IMR-90 (cell line): Measurements from ENCODE around the gene TNPO2. TPM values are rescaled to one million over a fixed set of nuclear protein-coding genes. Genes with fewer than 3 reads are reported as not detected.

Experiments used
- ATAC-seq: fragments of 200-7000 bp; cut with Tn5 transposase; 2 replicates; pipeline ENCODE4 v1.9.1; 2020; ENCODE audit warnings: low read depth, mild to moderate bottlenecking, moderate library complexity
- BruUV-seq: library from RNA; stranded (reverse); fragments of 400-500 nt; replicated peaks from 2 replicates; lab custom pipeline; 2021; lab: Mats Ljungman, UMichigan
- CTCF ChIA-PET: fragments of 300-600 bp; formaldehyde crosslinking; extraction: SDS; loops from one replicate; lab custom pipeline; 2021; ENCODE audit warnings: antibody characterized with exemption; lab: Yijun Ruan, JAX
- POLR2A ChIA-PET: fragments of 300-600 bp; sonication (Branson Sonifier 250); formaldehyde crosslinking; loops from one replicate; lab custom pipeline; 2022; ENCODE audit warnings: antibody characterized with exemption; ENCODE audit not compliant: unreplicated experiment; lab: Charles Lee
- DNase-seq: peaks from one replicate; pipeline ENCODE4 v3.0.0; 2013
- H2AFZ ChIP-seq: replicated peaks from 2 replicates; pipeline ENCODE3; 2013; ENCODE audit warnings: low read length, mild to moderate bottlenecking; ENCODE audit not compliant: poor library complexity
- H2AK5ac ChIP-seq: 2 replicates; pipeline ENCODE4 v1.6.1; 2013; ENCODE audit warnings: low read depth, low read length, inconsistent platforms
- H2AK9ac ChIP-seq: replicated peaks from 2 replicates; pipeline ENCODE3; 2013; ENCODE audit warnings: mild to moderate bottlenecking, low read depth, low read length, moderate library complexity; ENCODE audit not compliant: poor library complexity
- H2BK120ac ChIP-seq: 2 replicates; pipeline ENCODE4 v1.6.1; 2013; ENCODE audit warnings: low read depth, low read length, inconsistent platforms
- H2BK15ac ChIP-seq: 3 replicates; pipeline ENCODE4 v1.6.1; 2013; ENCODE audit warnings: low read depth, low read length, inconsistent platforms
- H2BK20ac ChIP-seq: 2 replicates; pipeline ENCODE4 v1.6.1; 2013; ENCODE audit warnings: low read depth, mild to moderate bottlenecking, inconsistent platforms, low read length, moderate library complexity
- H2BK5ac ChIP-seq: 2 replicates; pipeline ENCODE4 v1.6.1; 2013; ENCODE audit warnings: mild to moderate bottlenecking, low read depth, low read length, inconsistent platforms; ENCODE audit not compliant: poor library complexity, severe bottlenecking
- H3K14ac ChIP-seq: replicated peaks from 2 replicates; pipeline ENCODE4 v1.6.1; 2013; ENCODE audit warnings: low read depth, low read length, inconsistent platforms
- H3K18ac ChIP-seq: 2 replicates; pipeline ENCODE4 v1.6.1; 2013; ENCODE audit warnings: low read depth, low read length, control low read depth
- H3K23ac ChIP-seq: 2 replicates; pipeline ENCODE4 v1.6.1; 2013; ENCODE audit warnings: low read depth, low read length, inconsistent platforms
- H3K27ac ChIP-seq: 2 replicates; pipeline ENCODE4 v1.5.1; 2013; ENCODE audit warnings: mild to moderate bottlenecking, control low read depth, low read length; ENCODE audit not compliant: insufficient read depth
- H3K27me3 ChIP-seq: 2 replicates; pipeline ENCODE4 v1.6.1; 2013; ENCODE audit warnings: low read length; ENCODE audit not compliant: control insufficient read depth, insufficient read depth
- H3K36me3 ChIP-seq: 2 replicates; pipeline ENCODE4 v1.6.1; 2013; ENCODE audit warnings: low read length, mixed read lengths; ENCODE audit not compliant: control insufficient read depth, insufficient read depth
- H3K4ac ChIP-seq: 2 replicates; pipeline ENCODE4 v1.6.1; 2013; ENCODE audit warnings: low read depth, low read length, inconsistent platforms
- H3K4me1 ChIP-seq: 2 replicates; pipeline ENCODE4 v1.6.1; 2013; ENCODE audit warnings: low read length, mixed read lengths; ENCODE audit not compliant: control insufficient read depth, insufficient read depth
- H3K4me2 ChIP-seq: 2 replicates; pipeline ENCODE4 v1.6.1; 2013; ENCODE audit warnings: low read depth, mild to moderate bottlenecking, control low read depth, low read length, moderate library complexity
- H3K4me3 ChIP-seq: 2 replicates; pipeline ENCODE4 v1.5.1; 2013; ENCODE audit warnings: low read depth, mild to moderate bottlenecking, control low read depth, low read length, moderate library complexity; ENCODE audit not compliant: insufficient read depth
- H3K56ac ChIP-seq: 2 replicates; pipeline ENCODE4 v1.6.1; 2013; ENCODE audit warnings: low read length, inconsistent platforms; ENCODE audit not compliant: insufficient read depth; ENCODE audit errors: extremely low read depth
- H3K79me1 ChIP-seq, 2 experiments: 2 replicates each; pipeline ENCODE4 v1.6.1; 2013; ENCODE audit warnings: low read length in 2 of 2, inconsistent platforms in 1 of 2, low read depth in 1 of 2
- H3K9ac ChIP-seq: 2 replicates; pipeline ENCODE4 v1.6.1; 2013; ENCODE audit warnings: low read depth, low read length, control low read depth
- H3K9me1 ChIP-seq: 2 replicates; pipeline ENCODE4 v1.6.1; 2013; ENCODE audit warnings: low read length, inconsistent platforms; ENCODE audit not compliant: insufficient read depth
- H3K9me3 ChIP-seq: 2 replicates; pipeline ENCODE4 v1.6.1; 2013; ENCODE audit warnings: low read length; ENCODE audit not compliant: control insufficient read depth, insufficient read depth
- H4K20me1 ChIP-seq: 2 replicates; pipeline ENCODE4 v1.6.1; 2013; ENCODE audit warnings: low read length, inconsistent platforms; ENCODE audit not compliant: insufficient read depth
- H4K5ac ChIP-seq: 2 replicates; pipeline ENCODE4 v1.6.1; 2013; ENCODE audit warnings: mild to moderate bottlenecking, low read depth, low read length, control low read depth
- H4K8ac ChIP-seq, 2 experiments: 2 replicates each; pipeline ENCODE4 v1.6.1; 2013; ENCODE audit warnings: low read depth in 2 of 2, low read length in 2 of 2, control low read depth in 1 of 2, inconsistent platforms in 1 of 2
- H4K91ac ChIP-seq: 2 replicates; pipeline ENCODE4 v1.6.1; 2013; ENCODE audit warnings: low read depth, low read length, inconsistent platforms; ENCODE audit not compliant: insufficient read depth
- USF2 ChIP-seq: fragments of 150-350 bp; IDR thresholded peaks from 2 replicates; pipeline ENCODE4 v1.6.1; 2017; ENCODE audit warnings: mild to moderate bottlenecking, antibody characterized with exemption, low read length, low read depth
- WGBS, 2 experiments: methylation state at CpG; one replicate each; pipeline versions ENCODE4 v1.1.5 to v1.1.7; 2013; ENCODE audit warnings: missing lambda C conversion rate in 2 of 2; ENCODE audit not compliant: insufficient read length in 1 of 2; ENCODE audit errors: extremely low coverage in 2 of 2; 5-methylcytosine and 5-hydroxymethylcytosine counted together
- dilution Hi-C: fragments of 300-500 bp; cut with HindIII; formaldehyde crosslinking; loops from one replicate; pipeline ENCODE4 v1.14.3; 2018; ENCODE audit warnings: low sequenced_read_pairs; ENCODE audit not compliant: unreplicated experiment
- in situ Hi-C: fragments of 300-500 bp; cut with MboI; formaldehyde crosslinking; loops from 3 replicates; pipeline ENCODE4 v1.14.3; 2019; ENCODE audit warnings: low sequenced_read_pairs, inconsistent platforms, mixed read lengths
- intact Hi-C: fragments of 100-400 bp; cut with micrococcal nuclease; formaldehyde crosslinking; loops from 2 replicates; pipeline ENCODE4 v1.10.0; 2022
- polyA plus RNA-seq, 3 experiments: library from polyadenylated mRNA; depleted of rRNA; stranded (reverse); fragments of >200 nt; gene quantifications; 2 replicates each; pipeline ENCODE4 v1.2.3, GENCODE V29; 2012; ENCODE audit warnings: low replicate concordance in 1 of 3
- total RNA-seq: library from RNA; depleted of rRNA; stranded (reverse); fragments of >200 nt; gene quantifications from 2 replicates; pipeline ENCODE4 v1.2.3, GENCODE V29; 2012

Gene TNPO2
- total and polyA plus RNA-seq, 2 of the 4 experiments (the other 2 are of a cell fraction): 36.0 to 77.2 TPM

GRCh38 chr19:12737835-12738351 lies 14.2 kb upstream of the TNPO2 start:
- Histone ChIP-seq H3K9me1 (peaks cover 10% of the 10 kb centered on the region), H3K9me3 (no peaks in the 10 kb centered on the region), H3K4me3 (peak overlapping the region; percentile 80), H3K36me3 (peaks cover 9% of the 10 kb centered on the region), H3K9ac (peak overlapping the region; percentile 77), H3K79me1 (peaks cover 13 to 47% of the 10 kb centered on the region in 2 experiments), H2BK120ac (no peak overlapping the region), H4K20me1 (peaks cover 10% of the 10 kb centered on the region), H3K23ac (0 out of 2 replicates have a peak overlapping the region, but pooled peaks have one; percentile 17), H2AFZ (peak overlapping the region; percentile 97), H2AK5ac (peak overlapping the region; percentile 91), H2AK9ac (peak overlapping the region; percentile 90), H3K4me2 (peak overlapping the region; percentile 92), H3K18ac (no peak overlapping the region), H2BK20ac (no peak overlapping the region), H3K14ac (peak overlapping the region; percentile 18; the same call in 1 of the 2 replicates), H3K4me1 (peaks cover 7% of the 10 kb centered on the region), H3K4ac (peak overlapping the region; percentile 86), H2BK5ac (no peak overlapping the region), H4K91ac (peak overlapping the region; percentile 34; the same call in 1 of the 2 replicates), H3K27me3 (no peaks in the 10 kb centered on the region), H4K8ac (peak overlapping the region; percentile 70 to 96), H3K56ac (0 out of 2 replicates have a peak overlapping the region, but pooled peaks have one; percentile 5), H3K27ac (peak overlapping the region; percentile 75), H4K5ac (no peak overlapping the region), H2BK15ac (no peak overlapping the region)
- ChIA-PET POLR2A (no interaction called here), CTCF (no interaction called here)
- DNase-seq (no peak), ATAC-seq (no peak)
- in situ Hi-C loops (no loop called here), dilution Hi-C loops (no loop called here), intact Hi-C loops (no loop called here)
- 10% methylated on average over 11 of the region's 13 CpGs; no CpG with 5 or more reads in 1 of the 2 experiments for WGBS, 2 experiments
- BruUV-seq: no TSS peak
- no peak; the same call in 1 of the 2 replicates for TF ChIP-seq USF2
